HG03442 (cell line): ENCODE data around the gene ZNF48.

Source experiments
- ATAC-seq: cut with Tn5 transposase; IDR thresholded peaks from one replicate; pipeline ENCODE4 v1.9.1; 2021; ENCODE audit warnings: mild to moderate bottlenecking, moderate library complexity; ENCODE audit not compliant: unreplicated experiment

Gene ZNF48

DNA sequence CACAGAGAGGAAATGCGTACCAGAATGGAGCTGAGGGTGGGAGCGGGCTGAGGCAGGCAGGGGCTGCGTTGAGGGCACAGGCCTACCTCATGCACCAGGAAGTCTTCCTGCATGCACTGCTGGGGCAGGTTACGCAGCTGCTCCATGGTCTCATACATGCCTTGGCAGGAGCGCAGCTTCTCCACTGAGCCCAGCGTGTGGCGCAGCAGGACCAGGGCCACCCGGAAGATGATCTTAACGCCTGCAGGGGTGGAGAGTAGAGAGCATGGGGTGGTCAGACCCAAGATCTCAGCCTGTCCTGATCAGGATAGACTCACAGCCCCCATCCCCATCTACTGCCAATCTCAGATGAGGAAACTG lies 36.7 kb upstream of the ZNF48 start:
- no peak for ATAC-seq

DNA sequence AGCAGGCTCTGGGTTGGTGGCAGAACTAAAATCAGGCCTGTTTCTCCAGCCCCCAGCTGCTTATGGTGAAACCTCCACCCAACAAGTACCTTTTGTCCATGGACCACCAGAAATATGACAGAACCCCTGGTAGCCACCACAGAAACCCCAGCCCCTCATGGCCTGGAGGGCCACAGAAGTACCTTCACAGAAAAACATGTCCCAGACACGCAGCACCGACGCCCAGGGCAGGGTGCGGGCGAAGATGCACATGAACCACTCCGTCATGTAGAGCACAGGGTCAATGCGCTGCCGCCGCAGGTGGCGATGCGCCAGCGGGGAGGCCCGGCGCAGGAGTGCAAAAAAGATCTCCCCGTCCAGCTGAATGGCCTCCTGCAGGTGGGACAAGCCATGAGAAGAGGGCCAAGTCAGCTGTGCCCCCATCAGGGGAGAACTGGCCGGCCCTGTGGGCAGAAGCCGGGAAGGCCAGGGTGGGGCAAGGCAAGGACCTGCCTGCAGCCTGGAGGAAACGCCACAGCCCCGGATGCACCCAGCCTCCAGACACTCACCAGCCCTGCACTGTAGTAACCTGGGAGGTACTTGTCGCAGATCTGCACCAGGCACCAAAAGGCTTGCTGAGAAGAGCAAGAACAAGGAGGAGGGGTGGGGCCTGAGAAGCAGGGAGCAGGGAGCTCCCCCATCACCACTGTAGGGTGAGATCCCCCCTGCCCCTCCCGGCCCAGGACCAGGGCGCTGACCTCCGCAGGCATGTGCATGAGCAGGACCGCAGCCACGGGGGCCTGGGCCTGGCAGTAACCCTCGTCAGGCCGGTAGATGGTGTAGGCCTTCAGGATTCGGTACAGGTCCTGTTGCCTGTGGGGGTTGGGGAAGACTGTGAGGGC lies 36.0 kb upstream of the ZNF48 start:
- no peak for ATAC-seq

DNA sequence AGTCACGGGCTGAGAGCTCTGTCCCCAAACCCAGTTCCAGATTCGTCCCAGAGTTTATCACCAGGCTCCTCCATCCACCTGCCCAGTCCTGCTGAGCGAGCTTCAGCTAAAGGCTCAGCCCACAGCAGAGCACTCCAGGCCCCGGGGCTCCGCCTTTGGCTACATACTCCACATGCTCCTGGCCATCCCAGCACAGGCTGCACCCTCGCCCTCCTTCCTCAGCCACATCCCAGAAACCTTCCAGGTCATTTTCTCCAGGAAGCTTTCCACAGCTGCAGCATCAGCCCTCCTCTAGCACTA lies 35.4 kb upstream of the ZNF48 start:
- ATAC-seq, result no peak

DNA sequence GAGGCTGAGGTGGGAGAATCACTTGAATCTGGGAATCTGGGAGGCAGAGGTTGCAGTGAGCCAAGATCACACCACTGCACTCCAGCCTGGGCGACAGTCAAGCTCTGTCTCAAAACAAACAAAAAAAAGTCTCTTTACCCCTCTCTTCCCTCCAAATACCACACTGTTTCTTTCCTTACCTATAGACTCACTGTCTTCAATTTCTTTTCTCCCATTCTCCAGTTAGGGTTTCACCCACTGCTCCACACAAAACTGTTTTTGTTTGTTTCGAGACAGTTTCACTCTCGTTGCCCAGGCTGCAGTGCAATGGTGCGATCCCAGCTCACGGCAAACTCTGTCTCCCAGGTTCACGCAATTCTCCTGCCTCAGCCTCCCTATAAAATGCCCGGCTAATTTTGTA lies 34.0 kb upstream of the ZNF48 start:
- no peak for ATAC-seq

DNA sequence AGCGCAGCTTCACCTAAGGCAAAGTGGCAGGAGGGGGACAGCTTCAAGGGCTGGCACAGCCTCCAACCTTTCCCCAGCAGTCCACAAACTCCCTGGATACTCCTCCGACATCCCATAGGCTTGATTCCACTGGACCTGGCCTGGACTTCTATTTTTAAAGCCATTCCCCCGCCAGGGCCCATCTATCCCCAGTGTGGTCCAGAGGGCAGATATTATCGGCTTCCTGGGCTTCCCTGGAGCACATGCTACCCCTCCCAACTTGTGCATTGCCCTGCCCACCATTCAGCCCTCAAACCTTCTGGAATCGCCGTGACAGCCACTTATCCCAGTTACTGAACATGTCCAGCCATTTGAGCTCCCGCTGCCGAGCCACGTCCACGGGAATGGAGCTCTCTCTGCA lies 30.0 kb upstream of the ZNF48 start:
- no peak for ATAC-seq

DNA sequence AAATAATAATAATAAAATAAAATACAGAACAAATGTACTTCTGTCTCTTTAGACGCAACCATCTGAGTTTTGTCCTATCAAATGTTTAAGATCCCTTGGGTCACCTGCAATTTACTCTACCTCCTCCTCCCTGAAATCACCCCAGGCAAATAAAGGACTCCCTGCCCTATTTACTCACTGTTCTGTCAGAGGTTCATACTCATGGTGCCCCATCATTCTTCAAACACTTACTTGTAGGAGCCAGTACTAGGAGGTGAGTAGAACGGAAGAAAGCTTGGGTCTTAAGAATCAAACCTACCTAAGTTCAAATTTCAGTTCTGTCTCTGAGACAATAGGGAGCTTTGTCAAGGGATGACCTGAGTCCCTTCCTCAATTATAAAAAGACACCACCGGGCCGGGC lies 28.7 kb upstream of the ZNF48 start:
- no peak for ATAC-seq

DNA sequence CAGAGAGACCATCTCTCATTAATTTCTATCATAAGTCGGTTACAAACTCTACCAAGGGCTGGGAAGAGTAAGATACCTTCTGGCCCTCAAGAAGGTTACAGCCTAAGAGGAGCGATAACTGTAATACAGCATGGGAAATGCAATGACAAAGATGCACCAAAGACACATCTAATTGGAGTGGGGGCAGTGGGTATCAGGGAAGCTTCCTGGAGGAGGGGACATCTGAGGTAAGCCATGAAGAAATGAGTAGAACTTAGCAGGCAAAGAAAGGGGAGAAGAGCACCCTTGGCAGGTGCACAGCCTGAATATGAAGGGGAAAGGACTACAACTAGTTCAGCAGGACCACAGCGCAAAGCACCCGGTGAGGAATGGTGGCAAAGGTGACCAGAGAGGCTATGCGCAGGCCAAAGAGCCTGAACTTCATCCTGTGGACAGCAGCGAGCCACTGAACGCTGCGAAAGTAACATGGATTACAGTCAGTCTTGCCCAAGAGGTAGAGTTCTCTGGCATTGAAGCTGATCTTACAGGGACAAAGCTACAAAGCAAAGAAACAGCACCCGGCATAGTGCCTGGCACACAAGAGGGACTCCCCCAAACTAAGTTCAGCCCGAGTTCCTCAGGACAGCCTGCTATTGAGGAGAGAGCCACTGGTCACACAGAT lies 27.7 kb upstream of the ZNF48 start:
- ATAC-seq, result no peak

DNA sequence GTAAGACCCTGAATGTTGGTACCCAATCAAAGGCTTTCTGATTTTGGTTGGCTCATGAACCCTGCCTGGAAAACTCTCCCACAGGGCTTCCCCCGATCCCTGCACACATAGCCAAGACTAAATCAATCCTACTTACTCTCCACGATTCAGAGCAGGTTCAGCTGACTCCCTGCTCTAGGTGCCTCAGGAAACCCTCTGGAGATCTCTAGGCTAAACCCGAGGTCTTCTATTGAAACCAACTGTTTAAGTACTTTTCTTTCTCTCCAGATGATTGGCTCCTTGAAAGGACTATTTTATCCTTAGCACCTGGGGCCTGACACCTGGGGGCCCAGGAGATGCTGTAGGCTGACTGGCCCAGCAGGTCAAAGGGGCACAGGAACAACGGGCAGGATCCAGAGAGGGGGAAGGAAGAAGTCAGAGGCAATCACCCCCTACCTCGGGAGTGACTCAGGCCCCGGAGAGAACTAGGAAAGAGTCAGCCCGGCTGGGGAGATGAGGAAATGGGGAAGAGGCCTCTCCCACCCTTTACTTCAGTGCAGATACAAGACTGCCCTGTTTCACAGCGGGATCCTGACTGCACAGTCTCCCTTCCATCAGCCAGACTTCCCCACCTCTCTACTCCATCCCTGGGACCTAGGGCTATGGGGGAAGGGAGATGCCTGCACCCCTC lies 27.0 kb upstream of the ZNF48 start:
- no peak for ATAC-seq

DNA sequence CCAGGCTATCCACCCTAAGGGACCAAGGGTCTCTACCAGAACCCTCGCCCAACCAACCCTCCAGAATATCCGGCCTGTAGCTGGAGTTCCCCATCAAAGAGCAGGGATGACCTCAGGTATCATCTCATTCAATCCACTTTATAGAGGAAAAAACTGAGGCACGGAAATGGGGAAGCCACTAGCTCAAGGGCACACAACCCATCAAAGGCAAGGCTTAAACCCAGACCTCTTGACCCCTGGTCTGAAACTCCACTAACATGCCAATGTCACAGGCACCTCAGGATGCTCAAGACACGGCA lies 26.5 kb upstream of the ZNF48 start:
- no peak for ATAC-seq

DNA sequence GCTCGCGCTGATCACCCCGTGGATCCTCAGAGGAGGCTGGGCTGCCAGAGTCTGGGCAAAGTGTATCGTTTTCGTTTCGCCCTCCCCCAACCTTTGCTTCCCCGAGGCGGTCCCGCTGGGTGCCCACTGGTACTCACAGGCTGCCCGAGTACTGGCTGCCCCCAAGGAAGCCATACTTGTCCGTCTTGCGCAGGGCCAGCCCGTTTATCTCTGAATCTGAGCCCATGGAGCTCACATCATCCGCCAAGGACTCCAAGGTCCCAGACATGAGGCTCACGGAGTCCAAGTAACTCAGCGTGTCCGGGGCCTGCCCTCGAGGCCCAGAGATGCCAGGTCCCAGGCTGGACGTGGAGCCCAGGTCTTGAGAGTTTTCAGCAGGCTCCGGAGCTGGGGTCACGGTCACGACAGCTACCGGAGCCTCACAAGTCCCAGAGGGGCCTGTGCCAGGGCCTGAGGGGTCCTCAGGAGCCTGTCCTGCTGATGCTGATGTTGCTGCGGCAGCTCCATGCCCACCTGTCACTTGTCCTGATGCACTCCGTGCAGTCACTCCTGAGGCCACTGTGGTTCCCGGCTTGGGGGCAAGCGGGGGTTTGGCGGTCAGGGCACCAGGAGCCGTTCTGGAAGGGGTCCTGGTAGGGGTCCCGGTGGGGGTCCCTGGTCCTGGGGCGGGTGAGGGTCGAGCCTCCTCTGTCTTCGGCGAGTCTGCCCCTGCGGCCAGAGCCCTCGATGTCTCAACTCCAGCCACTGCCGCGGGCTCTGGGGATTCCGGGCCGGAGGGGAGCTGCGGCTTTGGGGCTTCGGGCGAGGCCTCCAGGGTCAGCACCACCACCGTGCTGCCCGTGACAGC lies 25.9 kb upstream of the ZNF48 start:
- no peak for ATAC-seq

DNA sequence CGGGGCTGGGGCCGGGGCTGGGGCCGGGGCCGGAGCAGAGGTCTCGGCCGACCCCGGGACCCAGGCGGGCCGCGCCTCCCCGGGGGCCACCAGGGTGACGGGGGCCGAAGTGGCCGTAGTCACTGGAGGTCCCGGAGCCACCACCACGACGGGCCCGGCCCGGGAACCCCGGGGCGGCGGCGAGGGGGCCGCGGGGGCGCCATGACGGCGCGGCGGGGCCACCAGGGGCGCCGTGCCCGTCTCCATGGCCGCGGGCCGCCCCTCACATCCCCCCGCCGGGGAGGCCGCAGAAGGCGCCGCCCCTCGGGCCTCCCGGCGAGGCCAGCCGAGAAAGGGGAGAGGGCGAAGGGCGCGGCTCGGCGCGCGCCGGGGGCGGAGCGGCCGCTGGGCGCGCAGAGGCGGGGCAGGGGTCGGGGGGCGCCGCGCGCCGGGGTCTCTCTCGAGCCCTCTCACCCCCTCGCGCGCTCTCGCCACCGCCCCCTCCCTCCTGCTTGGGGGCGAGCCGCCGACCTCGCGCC lies 25.2 kb upstream of the ZNF48 start:
- ATAC-seq, result peak; percentile 9

DNA sequence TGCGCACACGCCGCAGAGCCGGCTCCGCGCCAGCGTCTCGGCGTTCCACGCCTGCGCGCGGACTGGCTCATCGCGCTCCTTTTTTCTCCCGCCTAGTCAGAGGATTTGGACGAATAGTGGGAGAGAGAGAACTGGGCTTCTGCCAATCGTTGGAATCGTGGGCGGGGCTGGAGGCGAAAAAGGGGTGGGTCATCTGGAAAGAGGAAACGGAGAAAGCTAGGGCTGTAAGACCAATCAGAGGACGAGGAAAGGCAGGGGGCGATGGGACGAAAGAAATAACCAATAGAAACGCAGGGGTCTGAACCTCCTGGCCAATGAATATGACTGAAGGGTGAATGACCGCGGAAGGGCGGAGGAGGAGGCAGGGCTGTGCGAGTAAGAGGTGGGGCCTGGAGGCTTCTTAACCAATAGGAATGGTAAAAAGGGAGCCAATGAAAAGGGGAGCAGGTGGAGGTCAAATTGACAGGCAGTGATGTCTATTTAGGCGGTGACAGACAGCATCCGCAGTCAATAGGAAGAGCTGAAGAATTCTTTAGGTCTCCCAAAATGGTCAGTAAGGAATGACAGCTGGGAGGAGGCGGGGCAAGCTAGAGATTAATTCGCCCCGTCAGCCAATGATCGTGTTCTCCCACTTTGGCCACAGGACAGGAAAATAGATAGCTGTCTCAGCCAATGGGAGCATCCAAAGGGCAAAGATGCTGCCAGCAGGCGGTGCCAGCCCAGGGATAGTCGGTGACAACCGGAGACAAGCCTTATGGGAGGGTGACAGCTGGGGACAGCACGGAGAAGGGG lies 24.6 kb upstream of the ZNF48 start, which contains the start of gene TBC1D10B:
TSS of gene TBC1D10B (minus strand) at position 39 of the 792 bp plus-strand sequence. CDS start 311 bp downstream, outside the sequence.
- ATAC-seq, result peak; percentile 72

DNA sequence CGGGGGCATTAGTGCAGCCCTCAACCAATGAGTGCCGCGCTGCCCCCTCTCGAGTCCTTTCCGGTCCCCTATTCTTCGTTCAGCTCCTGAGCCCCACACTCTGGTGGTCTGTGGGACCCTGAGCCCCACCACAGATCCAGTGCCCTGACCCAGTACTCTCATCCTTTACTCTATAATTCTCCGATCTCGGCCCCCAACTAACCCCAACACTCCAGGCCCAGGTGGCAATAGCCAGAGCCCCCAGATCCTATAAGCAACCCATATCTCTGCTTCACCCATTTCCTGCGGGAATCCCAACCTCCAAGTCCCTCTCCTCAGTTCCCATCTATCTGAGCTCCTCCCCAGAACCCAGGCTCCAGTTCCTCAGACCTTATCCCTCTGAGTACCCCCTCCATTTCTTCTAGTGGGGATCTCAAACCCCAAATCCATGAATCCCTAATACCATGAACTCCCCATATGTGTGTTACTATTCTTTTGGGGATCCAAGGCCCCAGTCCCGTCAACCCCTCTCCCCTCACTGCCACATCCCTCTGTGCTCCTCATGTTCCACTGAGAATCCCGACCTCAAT lies 23.9 kb upstream of the ZNF48 start:
- ATAC-seq, result no peak

DNA sequence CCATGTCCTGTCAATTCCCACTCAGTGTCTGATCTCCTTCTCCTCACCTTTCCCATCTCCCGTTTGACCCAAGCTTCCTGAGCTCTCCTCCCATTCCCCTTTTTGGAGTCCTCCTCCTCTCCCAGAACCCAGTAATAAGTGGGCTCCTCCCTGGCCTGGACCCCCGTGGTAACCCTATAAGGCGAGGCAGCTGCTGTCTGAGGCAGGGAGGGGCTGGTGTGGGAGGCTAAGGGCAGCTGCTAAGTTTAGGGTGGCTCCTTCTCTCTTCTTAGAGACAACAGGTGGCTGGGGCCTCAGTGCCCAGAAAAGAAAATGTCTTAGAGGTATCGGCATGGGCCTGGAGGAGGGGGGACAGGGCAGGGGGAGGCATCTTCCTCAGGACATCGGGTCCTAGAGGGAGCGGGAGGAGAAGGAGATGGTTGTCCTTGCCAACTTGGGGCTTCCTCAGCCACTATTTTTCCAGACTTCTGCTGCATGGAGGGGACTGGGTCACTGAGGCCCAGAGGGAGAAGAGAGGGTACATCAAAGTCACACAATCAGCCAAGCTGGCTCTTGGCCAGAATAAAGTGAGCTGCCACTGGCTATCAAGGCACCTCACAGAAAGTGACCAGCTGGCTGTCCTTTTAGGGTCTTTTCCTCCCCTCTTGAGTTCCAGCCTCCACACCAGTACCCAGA lies 23.0 kb upstream of the ZNF48 start:
- ATAC-seq, result no peak

DNA sequence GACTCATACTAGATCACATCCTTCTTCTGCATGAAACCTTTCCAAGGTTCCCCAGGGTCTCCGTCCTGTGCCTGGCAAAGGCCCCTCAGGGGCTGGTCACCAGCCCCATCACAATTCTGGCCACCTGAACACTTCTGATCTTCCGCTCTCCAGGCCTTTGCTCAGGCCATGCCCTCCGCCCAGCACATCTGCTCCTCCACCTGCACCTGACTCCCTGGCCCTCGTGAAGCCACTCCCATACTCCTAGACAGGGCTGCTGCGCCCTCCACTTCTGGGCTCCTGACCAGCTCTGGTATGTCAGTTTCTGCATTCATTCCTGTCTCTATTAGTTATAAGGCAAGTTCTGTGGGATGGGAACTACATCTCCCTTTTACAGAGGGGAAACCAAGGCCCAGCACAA lies 22.5 kb upstream of the ZNF48 start:
- ATAC-seq, result no peak

DNA sequence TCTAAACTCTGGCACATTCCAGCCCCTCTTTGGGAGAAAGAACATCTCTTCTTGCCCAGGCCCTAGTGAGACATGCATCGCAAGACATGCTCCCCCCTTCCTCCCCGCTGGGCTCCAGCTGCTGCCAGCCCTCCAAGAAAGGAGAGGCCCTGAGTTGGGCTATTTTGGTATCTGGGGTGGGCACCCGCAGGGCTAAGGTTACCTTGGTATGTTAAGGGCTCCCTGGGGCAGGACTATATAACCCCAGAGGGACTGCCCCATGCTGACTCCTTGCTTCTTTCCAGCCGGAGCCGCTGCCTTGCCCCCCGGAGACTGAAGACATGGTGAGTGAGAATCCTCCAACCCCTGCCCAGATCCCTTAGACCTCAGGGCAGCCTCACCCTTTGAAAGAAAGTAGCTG lies 20.7 kb upstream of the ZNF48 start, which contains the start of gene MYL11:
TSS of gene MYL11 (plus strand) at position 265 of the 400 bp plus-strand sequence. CDS start at position 321, 56 bp downstream.
- ATAC-seq, result no peak

DNA sequence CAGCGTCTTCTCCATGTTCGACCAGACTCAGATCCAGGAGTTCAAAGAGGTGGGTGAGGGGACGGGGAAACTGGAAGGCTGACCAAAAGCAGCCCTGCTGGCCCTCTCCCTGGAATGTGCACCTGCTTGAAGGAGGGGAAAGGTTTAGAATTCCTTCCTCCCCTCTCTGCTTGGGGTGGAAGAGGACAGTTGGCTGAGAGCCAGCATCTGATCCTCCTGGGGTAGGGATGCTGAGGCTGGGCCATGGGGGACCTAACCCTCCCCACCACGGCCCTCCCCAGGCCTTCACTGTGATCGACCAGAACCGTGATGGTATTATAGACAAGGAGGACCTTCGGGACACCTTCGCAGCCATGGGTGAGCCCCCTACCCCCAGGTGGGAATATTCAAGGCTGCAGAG lies 19.4 kb upstream of the ZNF48 start:
- no peak for ATAC-seq

DNA sequence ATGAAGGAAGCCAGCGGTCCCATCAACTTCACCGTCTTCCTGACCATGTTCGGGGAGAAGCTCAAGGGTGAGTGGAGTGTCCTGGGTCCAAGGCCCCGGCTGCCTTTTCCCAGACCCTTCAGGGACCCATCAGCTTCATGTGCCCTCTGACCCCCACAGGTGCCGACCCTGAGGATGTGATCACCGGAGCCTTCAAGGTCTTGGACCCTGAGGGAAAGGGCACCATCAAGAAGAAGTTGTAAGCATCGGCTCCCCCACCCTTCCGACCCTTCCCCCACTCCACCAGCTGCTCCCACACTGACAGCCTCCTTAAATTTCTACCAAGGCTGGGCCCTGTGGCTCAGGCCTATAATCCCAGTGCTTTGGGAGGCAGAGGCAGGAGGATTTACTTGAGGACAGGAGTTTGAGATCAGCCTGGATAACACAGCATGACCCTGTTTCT lies 18.7 kb upstream of the ZNF48 start:
- ATAC-seq, result no peak
